NCI-H1436 treated with DMSO at 0.1 percent for 48 hours (cell line): ENCODE results near the gene KIAA1586.

Experiments
- DNase-seq: peaks from one replicate; lab custom pipeline; 2025; lab: John Stamatoyannopoulos, UW

The KIAA1586 gene

DNA sequence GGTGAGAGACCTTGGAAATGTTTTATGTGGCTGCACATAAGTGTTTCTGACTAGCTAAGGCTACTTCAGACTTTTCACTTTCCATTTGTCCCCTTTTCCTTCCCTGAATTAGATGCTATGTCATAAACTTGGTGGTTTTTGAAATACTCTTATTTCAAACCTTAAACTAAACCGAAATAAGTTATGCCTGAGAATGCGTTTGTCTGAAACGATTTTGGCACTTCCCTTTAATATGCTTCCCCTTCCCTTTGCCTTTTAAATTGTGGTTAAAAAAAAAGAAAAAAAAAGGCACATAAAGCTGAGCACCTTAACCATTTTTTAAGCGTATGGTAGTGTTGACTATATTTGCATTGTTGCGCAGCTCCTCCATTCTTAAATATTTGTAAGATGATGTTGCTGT, 57.8 kb downstream of the KIAA1586 start:
- no peak for DNase-seq
